HG03558 (cell line): ENCODE measurements around the gene CRYBG2.

Source experiments
- ATAC-seq: cut with Tn5 transposase; IDR thresholded peaks from one replicate; pipeline ENCODE4 v1.9.1; 2021; ENCODE audit warnings: moderate number of reproducible peaks; ENCODE audit not compliant: unreplicated experiment; ENCODE audit errors: extremely low read depth

Gene CRYBG2

DNA sequence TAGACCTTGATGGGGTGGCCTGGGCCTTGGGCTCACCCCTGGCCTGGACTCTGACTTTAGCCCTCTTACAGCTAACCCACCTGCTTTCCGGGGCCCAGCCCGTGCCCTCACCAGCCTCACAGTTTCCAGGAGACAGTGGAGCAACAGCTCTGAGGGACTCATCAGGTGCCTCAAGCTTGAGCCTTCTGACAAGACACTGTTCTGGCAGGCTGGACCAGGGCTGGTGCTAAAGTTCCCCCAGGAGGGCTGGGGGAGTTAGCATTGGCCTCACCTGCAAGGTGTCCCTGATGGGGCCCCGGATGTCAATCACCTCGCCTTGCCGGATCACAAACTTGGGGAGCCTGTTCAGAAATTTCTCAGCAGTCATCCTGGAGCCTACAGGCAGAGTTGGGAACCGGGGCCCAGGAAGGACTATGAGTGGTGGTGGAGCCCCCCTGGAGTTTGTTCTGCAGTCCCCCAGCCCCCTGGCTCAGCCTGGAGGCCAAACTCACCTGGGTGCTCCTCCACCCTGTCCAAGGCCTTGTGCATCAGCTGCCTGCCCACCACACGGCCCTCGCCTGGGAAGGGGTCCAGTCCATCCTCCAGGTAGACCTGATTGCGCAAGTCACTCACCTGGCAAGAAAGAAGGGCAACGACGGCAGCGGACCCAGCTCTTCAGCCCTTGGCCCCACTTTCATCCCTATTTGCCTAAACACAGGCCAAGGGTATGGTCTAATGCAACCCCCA is 69.9 kb downstream of the CRYBG2 start:
- ATAC-seq, result no peak

DNA sequence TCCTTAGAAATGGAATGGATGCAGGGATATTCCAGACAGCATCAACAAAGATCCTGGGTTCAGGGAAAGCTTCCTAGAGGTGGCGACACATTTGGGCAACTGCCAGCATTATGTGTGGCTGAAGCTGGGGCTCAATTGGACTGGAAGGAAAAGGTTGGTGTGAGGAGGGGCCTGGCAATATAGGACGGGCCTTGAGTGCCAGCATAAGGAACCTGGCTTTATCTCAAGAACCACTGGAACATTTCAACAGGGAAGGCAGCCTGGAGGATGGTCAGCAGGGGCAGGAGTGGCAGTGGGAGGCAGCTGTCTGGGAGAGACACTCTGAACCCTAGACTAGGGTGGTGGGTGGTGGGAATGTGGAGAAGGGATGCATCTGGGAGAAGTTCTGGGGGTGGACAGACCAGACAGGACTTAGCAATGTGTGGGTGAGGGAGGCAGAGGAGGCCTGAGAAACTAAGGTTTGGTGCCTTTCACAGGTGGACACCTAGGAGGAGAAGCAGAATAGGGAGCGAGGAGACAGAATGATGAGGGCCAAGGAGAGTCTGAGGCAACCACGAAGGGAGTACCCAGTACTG is 70.6 kb downstream of the CRYBG2 start:
- no peak for ATAC-seq

DNA sequence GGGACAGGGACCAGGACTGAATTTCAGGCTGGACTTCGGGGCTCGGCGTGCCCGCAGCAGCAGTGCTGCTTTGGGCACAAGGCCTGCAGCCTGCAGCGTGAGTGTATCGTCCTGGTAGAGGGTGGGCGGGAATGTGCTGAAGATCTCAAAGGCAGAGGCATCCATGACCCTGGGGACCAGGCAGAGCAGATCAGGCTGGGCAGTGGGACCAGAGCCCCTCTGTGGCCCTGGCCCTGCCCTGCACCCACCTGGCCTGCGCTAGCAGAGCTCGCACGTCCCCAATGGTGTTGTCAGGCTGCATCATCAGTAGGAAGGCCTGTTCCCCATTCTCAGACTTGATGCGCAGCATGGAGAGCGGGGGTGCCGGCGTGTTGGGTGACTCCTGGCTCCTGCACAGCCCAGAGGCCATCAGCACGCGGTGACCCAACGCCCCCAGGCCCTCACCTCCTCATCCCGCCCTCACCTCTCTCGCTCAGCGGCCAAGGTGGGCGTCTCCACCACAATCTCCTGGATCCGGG is 71.5 kb downstream of the CRYBG2 start:
- ATAC-seq, result no peak

DNA sequence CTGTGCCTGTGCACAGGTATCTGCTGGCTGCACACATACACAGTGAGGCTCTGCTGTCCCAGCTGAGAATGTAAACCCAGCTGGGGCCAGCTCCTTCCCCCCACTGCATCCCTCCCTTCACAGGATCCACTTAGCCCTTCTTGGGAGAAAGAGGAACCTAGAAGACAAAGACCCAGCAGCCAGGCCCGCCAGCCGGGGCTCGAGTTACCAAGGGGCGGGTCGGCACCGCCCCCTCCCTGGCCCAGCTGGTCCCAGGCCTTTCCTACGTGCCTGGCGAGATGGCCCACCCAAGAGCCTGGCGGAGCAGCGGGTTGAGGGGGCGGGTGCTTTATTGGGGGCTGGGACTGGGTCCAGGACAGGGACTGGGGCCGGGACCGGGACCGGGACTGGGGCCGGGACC is 72.0 kb downstream of the CRYBG2 start:
- no peak for ATAC-seq

DNA sequence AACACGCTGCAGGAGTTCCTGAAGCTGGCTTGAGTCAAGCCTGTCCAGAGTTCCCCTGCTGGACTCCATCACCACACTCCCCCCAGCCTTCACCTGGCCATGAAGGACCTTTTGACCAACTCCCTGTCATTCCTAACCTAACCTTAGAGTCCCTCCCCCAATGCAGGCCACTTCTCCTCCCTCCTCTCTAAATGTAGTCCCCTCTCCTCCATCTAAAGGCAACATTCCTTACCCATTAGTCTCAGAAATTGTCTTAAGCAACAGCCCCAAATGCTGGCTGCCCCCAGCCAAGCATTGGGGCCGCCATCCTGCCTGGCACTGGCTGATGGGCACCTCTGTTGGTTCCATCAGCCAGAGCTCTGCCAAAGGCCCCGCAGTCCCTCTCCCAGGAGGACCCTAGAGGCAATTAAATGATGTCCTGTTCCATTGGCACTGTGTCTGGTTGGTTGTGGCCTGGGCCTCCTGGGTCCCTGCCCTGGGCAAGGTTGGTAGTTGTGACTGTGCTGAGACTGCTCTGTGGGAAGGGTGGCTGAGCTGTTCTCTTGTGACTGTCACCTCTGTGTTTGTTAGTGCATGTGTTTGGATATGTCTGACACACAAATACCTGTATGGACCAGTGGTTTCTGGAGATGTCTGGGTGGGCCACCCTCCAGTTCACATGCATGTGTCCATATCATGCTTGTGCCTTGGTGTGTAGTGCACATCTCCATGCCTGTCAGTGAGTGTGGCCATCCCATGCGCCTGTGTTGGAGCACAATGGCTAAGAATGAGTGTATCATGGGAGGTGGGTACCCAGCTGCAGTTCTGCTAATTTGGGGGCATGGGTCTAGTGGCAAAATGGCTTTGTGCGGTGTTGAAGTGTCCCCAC is 72.6 kb downstream of the CRYBG2 start:
- ATAC-seq, result no peak

DNA sequence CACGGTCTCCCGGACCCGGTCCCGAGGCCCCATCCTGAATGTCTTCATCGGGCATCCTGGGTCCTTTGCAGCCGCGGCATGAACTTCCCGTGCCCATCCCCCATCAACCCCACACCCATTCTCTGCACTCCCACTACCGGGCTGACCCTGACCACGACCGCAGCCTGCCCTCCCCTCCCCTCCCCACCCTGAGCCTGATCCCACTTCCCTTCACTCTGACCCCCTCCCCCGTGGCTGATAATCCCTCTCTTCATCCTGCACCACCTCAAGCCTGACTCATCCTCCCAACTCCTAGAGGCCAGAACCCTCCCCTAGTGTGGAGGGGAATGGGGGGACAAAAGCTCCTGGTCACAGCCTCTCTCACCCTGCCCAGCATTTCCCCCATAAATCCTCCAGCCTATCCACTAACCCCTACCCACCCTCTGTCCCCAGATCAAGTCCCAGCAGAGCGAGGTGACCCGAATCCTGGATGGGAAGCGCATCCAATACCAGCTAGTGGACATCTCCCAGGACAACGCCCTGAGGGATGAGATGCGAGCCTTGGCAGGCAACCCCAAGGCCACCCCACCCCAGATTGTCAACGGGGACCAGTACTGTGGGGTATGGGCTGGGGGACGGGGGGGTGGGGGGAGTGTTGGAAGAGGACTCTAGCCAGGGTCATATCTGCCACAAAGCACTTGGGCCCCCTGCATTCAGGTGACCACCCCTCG is 73.4 kb downstream of the CRYBG2 start:
- ATAC-seq, result no peak

GRCh38 chr1:26279456-26280332 is 74.2 kb downstream of the CRYBG2 start, which contains the start of gene SH3BGRL3:
SH3BGRL3 (plus strand) TSS chr1:26280086; CDS start chr1:26280156, 70 bp downstream.
- no peak for ATAC-seq

- no peak for ATAC-seq
These were observed 75.0 kb downstream of the CRYBG2 start for GRCh38 chr1:26278724-26279455.

- no peak for ATAC-seq
These were observed 75.6 kb downstream of the CRYBG2 start for GRCh38 chr1:26278303-26278702.

- no peak for ATAC-seq
These were observed 76.2 kb downstream of the CRYBG2 start for GRCh38 chr1:26277719-26278118.

- ATAC-seq, result no peak
These were observed 76.7 kb downstream of the CRYBG2 start for GRCh38 chr1:26277261-26277661.

- ATAC-seq, result no peak
These were observed 77.5 kb downstream of the CRYBG2 start for GRCh38 chr1:26276432-26276838.

DNA sequence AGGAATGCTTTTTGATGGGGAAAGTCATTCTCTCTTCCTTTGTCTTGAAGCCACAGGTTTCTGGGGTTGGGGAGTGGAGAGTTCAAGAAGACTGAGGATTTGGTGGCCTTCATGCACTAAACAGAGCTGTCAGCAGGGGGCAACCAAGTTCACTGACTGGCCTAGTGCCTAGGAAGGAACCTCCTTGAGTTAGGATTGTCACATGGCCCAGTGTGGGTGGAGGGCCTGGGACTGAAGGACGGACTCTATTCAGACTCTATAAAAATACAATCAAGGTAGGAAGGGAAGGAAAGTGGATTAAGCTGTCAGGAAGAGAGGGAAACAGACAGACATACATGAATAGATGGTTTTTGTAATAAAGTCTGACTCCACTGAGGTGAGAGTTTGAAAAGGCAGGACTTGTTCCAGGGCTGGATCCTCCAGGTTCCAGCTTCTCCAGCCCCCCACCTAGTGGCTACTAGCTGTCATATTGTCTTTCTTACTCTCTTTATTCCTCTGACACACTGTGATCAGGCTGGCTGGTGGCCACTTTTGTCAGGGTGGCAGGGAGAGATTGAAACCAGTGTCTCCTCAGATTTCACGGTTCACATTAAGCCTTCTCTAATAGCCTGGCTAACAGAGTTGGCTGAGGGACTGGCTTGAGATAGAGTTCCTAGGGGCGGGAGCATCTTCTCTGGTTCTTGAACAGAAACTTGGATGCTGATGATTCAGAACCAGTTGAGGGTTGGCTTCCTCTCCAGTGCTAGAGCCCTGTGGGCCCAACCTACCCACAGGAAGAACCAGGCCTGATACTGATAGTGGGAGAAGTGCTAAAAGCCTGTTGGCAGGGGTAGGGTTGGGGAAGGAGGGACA is 78.1 kb downstream of the CRYBG2 start:
- no peak for ATAC-seq

GRCh38 chr1:26274801-26275425 is 79.0 kb downstream of the CRYBG2 start:
- no peak for ATAC-seq
